ENCODE data around the gene PDIA2.

The PDIA2 gene

GRCh38 chr16:276426-277077 lies 6.4 kb upstream of the PDIA2 start (continued):
- TF ChIP-seq POU6F1 (CRISPR knock-in tag; IDR thresholded peaks at IDR 0.05; ENCODE audit: borderline replicate concordance, low read depth) (no peak), ESRRG (CRISPR knock-in tag; IDR thresholded peaks at IDR 0.05) (no peak), OSR1 (CRISPR knock-in tag; IDR thresholded peaks at IDR 0.05) (no peak)

GRCh38 chr16:278863-279366 lies 4.0 kb upstream of the PDIA2 start:
- ATAC-seq, result peak; percentile 54
- no peak for TF ChIP-seq SNAI2 (CRISPR knock-in tag; IDR thresholded peaks at IDR 0.05)
- TF ChIP-seq CSDC2 (CRISPR knock-in tag; IDR thresholded peaks at IDR 0.05), result no peak

GRCh38 chr16:279531-279930 lies 3.4 kb upstream of the PDIA2 start:
- no peak for ATAC-seq
- no peak for TF ChIP-seq ZFP30 (CRISPR knock-in tag; IDR thresholded peaks at IDR 0.05)
- TF ChIP-seq CREB5 (CRISPR knock-in tag; IDR thresholded peaks at IDR 0.05; ENCODE audit: low read depth), result no peak
- no peak for TF ChIP-seq ZNF8 (CRISPR knock-in tag; IDR thresholded peaks at IDR 0.05)
- no peak for TF ChIP-seq POU6F1 (CRISPR knock-in tag; IDR thresholded peaks at IDR 0.05; ENCODE audit: borderline replicate concordance, low read depth)
- no peak for TF ChIP-seq ESRRG (CRISPR knock-in tag; IDR thresholded peaks at IDR 0.05)
- TF ChIP-seq ZFP3 (CRISPR knock-in tag; IDR thresholded peaks at IDR 0.05), result no peak
- TF ChIP-seq SNAI2 (CRISPR knock-in tag; IDR thresholded peaks at IDR 0.05), result no peak
- no peak for TF ChIP-seq ZNF565 (CRISPR knock-in tag; conservative IDR thresholded peaks at IDR 0.05; ENCODE audit: low read depth)
- TF ChIP-seq ARNTL (CRISPR knock-in tag; IDR thresholded peaks at IDR 0.05; ENCODE audit: borderline replicate concordance, low read depth), result no peak
- no peak for TF ChIP-seq TSHZ2 (CRISPR knock-in tag; IDR thresholded peaks at IDR 0.05)
- no peak for TF ChIP-seq OSR1 (CRISPR knock-in tag; IDR thresholded peaks at IDR 0.05)
- TF ChIP-seq PPARA (CRISPR knock-in tag; IDR thresholded peaks at IDR 0.05; ENCODE audit: borderline replicate concordance), result no peak
- TF ChIP-seq ZNF70 (CRISPR knock-in tag; IDR thresholded peaks at IDR 0.05), result no peak

GRCh38 chr16:280005-280460 lies 2.9 kb upstream of the PDIA2 start:
- TF ChIP-seq ISL1 (CRISPR knock-in tag; IDR thresholded peaks at IDR 0.05), result no peak
- no peak for TF ChIP-seq ZFP3 (CRISPR knock-in tag; IDR thresholded peaks at IDR 0.05)
- no peak for TF ChIP-seq OSR1 (CRISPR knock-in tag; IDR thresholded peaks at IDR 0.05)
- no peak for TF ChIP-seq ESRRG (CRISPR knock-in tag; IDR thresholded peaks at IDR 0.05)
- no peak for TF ChIP-seq CSRNP3 (CRISPR knock-in tag; IDR thresholded peaks at IDR 0.05)
- TF ChIP-seq CSDC2 (CRISPR knock-in tag; IDR thresholded peaks at IDR 0.05), result no peak
- no peak for TF ChIP-seq ZC3H10 (CRISPR knock-in tag; IDR thresholded peaks at IDR 0.05)
- TF ChIP-seq BACH2 (CRISPR knock-in tag; IDR thresholded peaks at IDR 0.05; ENCODE audit: borderline replicate concordance), result no peak
- TF ChIP-seq TSHZ2 (CRISPR knock-in tag; IDR thresholded peaks at IDR 0.05), result no peak
- no peak for TF ChIP-seq SNAI2 (CRISPR knock-in tag; IDR thresholded peaks at IDR 0.05)
- TF ChIP-seq GLIS3 (CRISPR knock-in tag; IDR thresholded peaks at IDR 0.05), result no peak
- ATAC-seq, result no peak

All from SK-N-SH treated with all-trans-retinoic acid at 6 μM for 48 hours (cell line).